ENCODE measurements around the gene HMGXB4. TPM values are rescaled to one million over a fixed set of nuclear protein-coding genes. Genes with fewer than 3 reads are reported as not detected.

Gene HMGXB4
- total and polyA plus RNA-seq, 2 of the 13 experiments (the other 11 are each of a cell fraction or from before 2014, with no cell fraction given) = 13.9 to 16.3 TPM

DNA sequence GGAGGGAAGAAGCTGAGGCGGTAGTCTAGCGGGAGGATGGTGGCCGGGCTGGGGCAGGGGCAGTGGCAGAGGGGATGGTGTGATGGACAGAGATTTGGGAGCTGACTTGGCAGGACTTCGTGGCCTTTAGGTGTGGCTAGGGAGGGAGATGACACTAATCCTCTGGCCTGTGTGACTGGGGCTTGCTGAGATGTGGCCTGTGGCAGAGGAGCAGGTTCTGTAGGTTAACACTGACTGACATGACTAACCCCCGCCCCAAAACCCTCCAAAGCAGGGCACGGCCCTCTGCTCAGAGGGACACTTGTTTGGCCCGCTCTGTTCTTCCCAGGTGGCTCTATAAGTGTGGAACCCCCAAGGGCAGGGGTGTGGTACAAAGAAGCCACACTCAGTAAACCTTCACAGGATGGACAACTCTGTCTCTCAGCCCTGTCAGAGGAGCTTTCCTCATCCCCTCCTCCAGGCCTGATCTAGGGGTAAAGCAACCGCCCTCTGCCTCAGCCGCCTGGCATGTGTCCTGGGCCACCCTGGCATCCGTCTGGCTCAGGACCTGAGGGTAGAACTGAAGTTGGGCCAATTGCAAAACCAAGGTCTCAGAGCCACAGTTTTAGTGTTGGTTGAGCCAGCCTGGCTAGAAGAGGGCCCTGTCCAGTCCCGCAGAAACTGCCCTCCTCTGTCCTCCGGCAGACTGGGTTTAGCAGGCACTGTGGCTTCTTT, 58.0 kb downstream of the HMGXB4 start:
- no peak for DNase-seq (ENCODE audit: low spot score)
- Histone ChIP-seq H2AFZ (ENCODE audit: low read length) (no peak overlapping the region), H3K27ac (ENCODE audit: extremely low read length, insufficient read depth, low read length) (no peak overlapping the region), H3K4me2 (ENCODE audit: low read depth, low read length) (no peak overlapping the region), H3K79me2 (ENCODE audit: insufficient read depth, low read length) (peaks cover 24% of the 10 kb centered on the region), H3K4me1 (ENCODE audit: insufficient read depth, low read length) (peaks cover 39% of the 10 kb centered on the region), H3K9ac (ENCODE audit: insufficient read depth, low read depth, low read length) (no peak overlapping the region), H4K20me1 (ENCODE audit: insufficient read depth, low read length) (no peaks in the 10 kb centered on the region), H3K4me3 (replicated peaks in 1 of 3; ENCODE audit: insufficient read depth in 1 of 3, low read depth in 2 of 3, low read length in 3 of 3) (no peak overlapping the region), H3K36me3 (replicated peaks in 1 of 2; ENCODE audit: control insufficient read depth in 1 of 2, insufficient read depth in 2 of 2, low read length in 2 of 2) (peaks cover 25 to 34% of the 10 kb centered on the region in 2 experiments; a peak in 4 of 5 replicates), H3K9me3 (ENCODE audit: low read length) (no peaks in the 10 kb centered on the region), H3K27me3 (ENCODE audit: control insufficient read depth in 1 of 2, insufficient read depth in 2 of 2, low read length in 2 of 2) (no peaks in the 10 kb centered on the region)
- in situ Hi-C loops (cut with HindIII; ENCODE audit: extremely low pct_ligation_motif_present, low pct_unique_long_range_greater_than_20kb) (no loop called here), intact Hi-C loops (cut with micrococcal nuclease; ENCODE audit: unreplicated experiment) (no loop called here)
- no TSS peak for BruUV-seq (replicated peaks)
- no peak for TF ChIP-seq NCOA5 (CRISPR knock-in tag; IDR thresholded peaks at IDR 0.05)
- TF ChIP-seq EP300 (IDR thresholded peaks at IDR 0.05; ENCODE audit: low read depth in 2 of 2, low read length in 2 of 2) = no peak
- TF ChIP-seq EP300 (CRISPR knock-in tag; IDR thresholded peaks at IDR 0.05; ENCODE audit: borderline replicate concordance) = no peak
- no peak for TF ChIP-seq ZBTB25 (CRISPR knock-in tag; IDR thresholded peaks at IDR 0.05)
- TF ChIP-seq TBX2 (CRISPR knock-in tag; IDR thresholded peaks at IDR 0.05; ENCODE audit: borderline replicate concordance) = no peak
- TF ChIP-seq ZNF24 (IDR thresholded peaks at IDR 0.05) = no peak
- no peak for TF ChIP-seq HMG20B (CRISPR knock-in tag; conservative IDR thresholded peaks at IDR 0.05)
- no peak for TF ChIP-seq EZH2 (conservative IDR thresholded peaks at IDR 0.05; ENCODE audit: low read depth, low read length)
- no peak for TF ChIP-seq ZNF263 (CRISPR knock-in tag; IDR thresholded peaks at IDR 0.05)
- TF ChIP-seq HMG20A (CRISPR knock-in tag; IDR thresholded peaks at IDR 0.05; ENCODE audit: borderline replicate concordance) = no peak
- no peak for TF ChIP-seq SALL1 (CRISPR knock-in tag; IDR thresholded peaks at IDR 0.05)
- no peak for TF ChIP-seq ZNF354B (CRISPR knock-in tag; IDR thresholded peaks at IDR 0.05)
- ATAC-seq = no peak
- ChIA-PET CTCF (ENCODE audit: low intra/inter-chr PET ratio, low total read pairs) (no interaction called here), POLR2A (no interaction called here)
- no peak for FAIRE-seq
- WGBS (ENCODE audit: low lambda C conversion rate) = 99% methylated on average over 5 of the region's 12 CpGs

Measured in HepG2 (cell line).